Trophoblast cell (in vitro differentiated cells and primary cell): ENCODE data around the gene BIN2.

Experiments used
- DNase-seq, 2 donors: peaks; one replicate each; pipeline ENCODE4 v3.0.0-alpha.2; 2016
- H2AFZ ChIP-seq: 2 replicates; pipeline ENCODE4 v1.6.1; 2013; ENCODE audit warnings: low read length, moderate library complexity, mild to moderate bottlenecking; ENCODE audit not compliant: insufficient read depth, poor library complexity
- H2AK5ac ChIP-seq: 2 replicates; pipeline ENCODE4 v1.6.1; 2013; ENCODE audit warnings: mild to moderate bottlenecking, low read length
- H2BK120ac ChIP-seq: 2 replicates; pipeline ENCODE4 v1.6.1; 2013; ENCODE audit warnings: low read length, mild to moderate bottlenecking, moderate library complexity; ENCODE audit not compliant: insufficient read depth, poor library complexity
- H2BK12ac ChIP-seq: 2 replicates; pipeline ENCODE4 v1.6.1; 2013; ENCODE audit warnings: mild to moderate bottlenecking, low read length, moderate library complexity
- H2BK5ac ChIP-seq: 2 replicates; pipeline ENCODE4 v1.6.1; 2013; ENCODE audit warnings: low read length, low read depth, moderate library complexity, mild to moderate bottlenecking; ENCODE audit not compliant: poor library complexity
- H3K14ac ChIP-seq: 2 replicates; pipeline ENCODE4 v1.6.1; 2013; ENCODE audit warnings: mild to moderate bottlenecking, low read length
- H3K18ac ChIP-seq: 2 replicates; pipeline ENCODE4 v1.6.1; 2013; ENCODE audit warnings: mild to moderate bottlenecking, low read length
- H3K23ac ChIP-seq: 2 replicates; pipeline ENCODE4 v1.6.1; 2013; ENCODE audit warnings: low read length
- H3K27ac ChIP-seq: 2 replicates; pipeline ENCODE4 v1.5.1; 2013; ENCODE audit warnings: low read depth, mild to moderate bottlenecking, inconsistent platforms, low read length, moderate library complexity
- H3K27me3 ChIP-seq: 2 replicates; pipeline ENCODE4 v1.6.1; 2013; ENCODE audit warnings: inconsistent platforms, mild to moderate bottlenecking, low read length, moderate library complexity; ENCODE audit not compliant: insufficient read depth
- H3K36me3 ChIP-seq, 2 experiments: 1 replicate in 1 of 2; 2 replicates in 1 of 2; pipeline ENCODE4 v1.6.1; 2013; ENCODE audit warnings: low read length in 2 of 2, mild to moderate bottlenecking in 2 of 2, moderate library complexity in 1 of 2; ENCODE audit not compliant: insufficient read depth in 2 of 2, control insufficient read depth in 1 of 2
- H3K4ac ChIP-seq: 2 replicates; pipeline ENCODE4 v1.6.1; 2013; ENCODE audit warnings: low read depth, mild to moderate bottlenecking, low read length, moderate library complexity
- H3K4me1 ChIP-seq, 2 experiments: 1 replicate in 1 of 2; 2 replicates in 1 of 2; pipeline ENCODE4 v1.6.1; 2013; ENCODE audit warnings: low read length in 2 of 2, mild to moderate bottlenecking in 2 of 2, moderate library complexity in 1 of 2; ENCODE audit not compliant: insufficient read depth in 2 of 2, control insufficient read depth in 1 of 2
- H3K4me2 ChIP-seq: 2 replicates; pipeline ENCODE4 v1.6.1; 2013; ENCODE audit warnings: inconsistent platforms, mild to moderate bottlenecking, low read length, moderate library complexity
- H3K4me3 ChIP-seq: 2 replicates; pipeline ENCODE4 v1.5.1; 2013; ENCODE audit warnings: mild to moderate bottlenecking, low read depth, low read length, inconsistent platforms
- H3K79me1 ChIP-seq: one replicate; pipeline ENCODE4 v1.6.1; 2013; ENCODE audit warnings: low read length
- H3K79me2 ChIP-seq: 2 replicates; pipeline ENCODE4 v1.6.1; 2013; ENCODE audit warnings: low read length, mild to moderate bottlenecking; ENCODE audit not compliant: control insufficient read depth, insufficient read depth, poor library complexity
- H3K9ac ChIP-seq: 2 replicates; pipeline ENCODE4 v1.6.1; 2013; ENCODE audit warnings: mild to moderate bottlenecking, low read length
- H3K9me3 ChIP-seq: 2 replicates; pipeline ENCODE4 v1.6.1; 2013; ENCODE audit warnings: low read depth, mild to moderate bottlenecking, control low read depth, inconsistent platforms, low read length; ENCODE audit not compliant: insufficient read depth
- H4K12ac ChIP-seq: 2 replicates; pipeline ENCODE4 v1.6.1; 2013; ENCODE audit warnings: low read depth, mild to moderate bottlenecking, low read length, moderate library complexity
- H4K8ac ChIP-seq: 2 replicates; pipeline ENCODE4 v1.6.1; 2013; ENCODE audit warnings: low read depth, mild to moderate bottlenecking, low read length, moderate library complexity
- H4K91ac ChIP-seq: one replicate; pipeline ENCODE4 v1.6.1; 2013; ENCODE audit warnings: low read depth, mild to moderate bottlenecking, low read length, moderate library complexity
- WGBS: extraction: QIAGEN DNeasy Blood & Tissue Kit; methylation state at CpG from one replicate; pipeline ENCODE4 v1.1.7; 2013; ENCODE audit warnings: missing lambda C conversion rate; ENCODE audit not compliant: insufficient read length, insufficient coverage; ENCODE audit errors: extremely low coverage; 5-methylcytosine and 5-hydroxymethylcytosine counted together

The BIN2 gene

GRCh38 chr12:51345681-51346080 lies 21.7 kb upstream of the BIN2 start:
- no peak overlapping the region for H3K14ac ChIP-seq
- peaks cover 2% of the 10 kb centered on the region for H3K9me3 ChIP-seq
- H4K91ac ChIP-seq: peak overlapping the region; percentile 22
- no peak overlapping the region for H3K4me2 ChIP-seq
- no peak overlapping the region for H3K9ac ChIP-seq
- H2BK12ac ChIP-seq: no peak overlapping the region
- peaks cover 14% of the 10 kb centered on the region for H3K79me1 ChIP-seq
- H3K27me3 ChIP-seq: no peaks in the 10 kb centered on the region
- no peak overlapping the region for H4K8ac ChIP-seq
- H3K4ac ChIP-seq: no peak overlapping the region
- no CpG with 5 or more reads among the region's 7 CpGs for WGBS
- no peaks in the 10 kb centered on the region for H3K36me3 ChIP-seq
- H4K12ac ChIP-seq: no peak overlapping the region
- DNase-seq: no peak
- no peak overlapping the region for H3K18ac ChIP-seq
- no peak overlapping the region for H3K4me3 ChIP-seq
- H3K4me1 ChIP-seq: peaks cover 11 to 19% of the 10 kb centered on the region in 2 experiments
- H2AK5ac ChIP-seq: no peak overlapping the region
- H2AFZ ChIP-seq: no peak overlapping the region
- no peak overlapping the region for H2BK120ac ChIP-seq
- no peak overlapping the region for H2BK5ac ChIP-seq
- H3K27ac ChIP-seq: no peak overlapping the region
- no peak overlapping the region for H3K23ac ChIP-seq
- peaks cover 2% of the 10 kb centered on the region for H3K79me2 ChIP-seq

- Histone ChIP-seq H3K18ac (no peak overlapping the region), H4K8ac (no peak overlapping the region), H3K4ac (no peak overlapping the region), H3K27me3 (no peaks in the 10 kb centered on the region), H3K9me3 (peaks cover 4% of the 10 kb centered on the region), H2AK5ac (no peak overlapping the region), H4K12ac (no peak overlapping the region), H2BK12ac (peak overlapping the region; percentile 85), H3K4me1 (peaks cover 4 to 15% of the 10 kb centered on the region in 2 experiments), H4K91ac (no peak overlapping the region), H3K9ac (no peak overlapping the region), H2BK120ac (no peak overlapping the region), H3K14ac (no peak overlapping the region), H3K4me3 (no peak overlapping the region), H2AFZ (no peak overlapping the region), H3K23ac (no peak overlapping the region), H3K79me2 (peaks cover 2% of the 10 kb centered on the region), H3K79me1 (peaks cover 10% of the 10 kb centered on the region), H3K36me3 (no peaks in the 10 kb centered on the region), H3K4me2 (no peak overlapping the region), H2BK5ac (no peak overlapping the region), H3K27ac (no peak overlapping the region)
- DNase-seq: peak; percentile 68 to 91
- no CpG with 5 or more reads among the region's 2 CpGs for WGBS
Observed at GRCh38 chr12:51343201-51343600, 19.2 kb upstream of the BIN2 start.

- Histone ChIP-seq H3K4me3 (no peak overlapping the region), H3K9me3 (peaks cover 4% of the 10 kb centered on the region), H4K91ac (peak overlapping the region; percentile 4), H3K4me1 (peaks cover 2 to 11% of the 10 kb centered on the region in 2 experiments), H3K4ac (no peak overlapping the region), H3K79me2 (peaks cover 2% of the 10 kb centered on the region), H4K8ac (no peak overlapping the region), H3K14ac (peak overlapping the region; percentile 4), H2BK5ac (no peak overlapping the region), H4K12ac (no peak overlapping the region), H2AK5ac (peak overlapping the region; percentile 40), H2AFZ (no peak overlapping the region), H3K18ac (no peak overlapping the region), H3K23ac (no peak overlapping the region), H2BK12ac (peak overlapping the region; percentile 27), H3K27ac (no peak overlapping the region), H3K27me3 (no peaks in the 10 kb centered on the region), H3K9ac (no peak overlapping the region), H3K36me3 (no peaks in the 10 kb centered on the region), H3K79me1 (peaks cover 10% of the 10 kb centered on the region), H2BK120ac (peak overlapping the region; percentile 10), H3K4me2 (no peak overlapping the region)
- peak in 1 of 2 donors; percentile 23 for DNase-seq
- no CpG with 5 or more reads among the region's 10 CpGs for WGBS
Observed at GRCh38 chr12:51342416-51342815, 18.4 kb upstream of the BIN2 start.

- H3K9me3 ChIP-seq: peaks cover 4% of the 10 kb centered on the region
- H3K27ac ChIP-seq: no peak overlapping the region
- H2AK5ac ChIP-seq: no peak overlapping the region
- DNase-seq: peak; percentile 71 to 92
- peak overlapping the region; percentile 63 for H4K8ac ChIP-seq
- peak overlapping the region; percentile 26 for H2BK5ac ChIP-seq
- no peak overlapping the region for H3K4me3 ChIP-seq
- no peak overlapping the region for H3K23ac ChIP-seq
- WGBS: no CpG with 5 or more reads among the region's 9 CpGs
- H3K14ac ChIP-seq: peak overlapping the region; percentile 46
- H3K27me3 ChIP-seq: no peaks in the 10 kb centered on the region
- H3K79me1 ChIP-seq: peaks cover 5% of the 10 kb centered on the region
- H4K91ac ChIP-seq: peak overlapping the region; percentile 45
- H2BK120ac ChIP-seq: peak overlapping the region; percentile 78
- peak overlapping the region; percentile 69 for H3K18ac ChIP-seq
- peak overlapping the region; percentile 99 for H2BK12ac ChIP-seq
- peak overlapping the region; percentile 69 for H4K12ac ChIP-seq
- peak overlapping the region; percentile 57 for H3K4me2 ChIP-seq
- H2AFZ ChIP-seq: peak overlapping the region; percentile 95
- no peaks in the 10 kb centered on the region for H3K36me3 ChIP-seq
- no peak overlapping the region for H3K4ac ChIP-seq
- H3K4me1 ChIP-seq: peaks cover 4 to 10% of the 10 kb centered on the region in 2 experiments
- H3K9ac ChIP-seq: no peak overlapping the region
- H3K79me2 ChIP-seq: peaks cover 2% of the 10 kb centered on the region
Observed at GRCh38 chr12:51341251-51342007, 17.5 kb upstream of the BIN2 start.
